HG03558 (cell line): ENCODE measurements around the gene TOR1A.

ENCODE experiments used
- ATAC-seq: cut with Tn5 transposase; IDR thresholded peaks from one replicate; pipeline ENCODE4 v1.9.1; 2021; ENCODE audit warnings: moderate number of reproducible peaks; ENCODE audit not compliant: unreplicated experiment; ENCODE audit errors: extremely low read depth

The TOR1A gene

GRCh38 chr9:129823935-129824601, at the start of gene TOR1A:
Gene TOR1A, minus strand, starts transcription at chr9:129824136. Its CDS starts 51 bp downstream, at chr9:129824085.
- ATAC-seq, result peak; percentile 46

GRCh38 chr9:129871046-129871445, 47.1 kb upstream of the TOR1A start:
- ATAC-seq, result no peak

- ATAC-seq, result no peak
Measured at GRCh38 chr9:129869585-129870501, 45.9 kb upstream of the TOR1A start.

GRCh38 chr9:129868872-129869486, 45.0 kb upstream of the TOR1A start:
- ATAC-seq, result no peak

GRCh38 chr9:129868023-129868871, 44.3 kb upstream of the TOR1A start:
- no peak for ATAC-seq

- ATAC-seq, result no peak
Measured at GRCh38 chr9:129867136-129868022, 43.4 kb upstream of the TOR1A start.

GRCh38 chr9:129866394-129867135, 42.6 kb upstream of the TOR1A start:
- no peak for ATAC-seq

- no peak for ATAC-seq
Measured at GRCh38 chr9:129865668-129866320, 41.9 kb upstream of the TOR1A start.

- no peak for ATAC-seq
Measured at GRCh38 chr9:129864991-129865647, 41.2 kb upstream of the TOR1A start.

GRCh38 chr9:129863059-129863690, 39.2 kb upstream of the TOR1A start:
- ATAC-seq, result no peak

- no peak for ATAC-seq
Measured at GRCh38 chr9:129861447-129861827, 37.5 kb upstream of the TOR1A start.

GRCh38 chr9:129860653-129861446, 36.9 kb upstream of the TOR1A start:
- no peak for ATAC-seq

GRCh38 chr9:129858167-129858962, 34.4 kb upstream of the TOR1A start:
- no peak for ATAC-seq

- ATAC-seq, result no peak
Measured at GRCh38 chr9:129857207-129857606, 33.3 kb upstream of the TOR1A start.

- no peak for ATAC-seq
Measured at GRCh38 chr9:129854588-129855110, 30.7 kb upstream of the TOR1A start.
